Measurements from ENCODE around the gene B4GAT1.
A peak's percentile ranks its signal among the peaks of the same experiment; 100 is the strongest.

Gene B4GAT1

DNA sequence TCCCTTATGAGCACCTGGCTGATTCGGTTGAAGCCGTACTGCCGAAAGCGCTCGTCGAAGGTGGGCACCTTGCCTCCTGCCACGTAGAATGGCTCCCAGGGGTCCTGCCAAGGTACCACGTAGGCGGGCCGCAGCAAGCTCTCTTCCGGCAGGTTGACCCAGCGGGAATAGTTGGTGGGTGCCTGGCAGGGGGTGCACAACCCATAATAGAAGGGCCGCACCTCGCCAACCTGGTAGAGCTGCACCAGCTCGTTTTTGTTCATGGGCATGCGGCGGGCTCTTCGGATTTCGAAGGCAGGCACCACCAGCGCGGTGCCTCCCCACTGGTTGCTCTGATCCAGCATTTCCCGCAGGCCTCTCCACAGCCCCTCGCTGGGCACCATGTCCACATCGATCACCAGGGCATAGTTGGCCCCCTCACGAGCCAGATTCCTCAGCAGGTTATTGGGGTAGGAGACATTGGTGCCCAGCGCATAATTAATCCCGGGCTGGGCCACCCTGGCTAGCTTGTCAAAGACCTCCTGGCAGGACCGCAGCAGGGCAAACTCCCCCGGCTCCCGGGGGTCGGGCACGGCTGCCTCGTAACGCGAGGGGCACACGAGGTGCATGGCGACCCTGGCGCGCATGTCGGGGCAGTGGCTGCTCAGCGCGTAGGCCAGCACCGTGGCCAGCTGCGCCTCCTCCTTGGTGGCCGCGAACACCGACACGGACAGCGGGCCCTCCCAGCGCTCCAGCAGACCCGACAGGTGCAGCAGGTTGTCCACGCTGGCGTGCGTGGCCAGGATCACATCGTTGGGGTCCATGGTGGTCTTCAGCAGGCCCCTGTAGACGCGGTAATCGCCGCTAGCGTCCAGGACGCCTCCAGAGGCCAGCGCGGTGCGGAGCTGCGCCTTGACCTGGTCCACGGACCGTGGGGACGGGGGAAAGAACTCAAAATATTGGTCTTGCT lies 679 bp downstream of the B4GAT1 start:
- no peak for ATAC-seq (replicated peaks)
- DNase-seq = no peak
- Mint-ChIP-seq H3K4me1 (peaks cover 27 to 45% of the 10 kb centered on the region in 2 donors), H3K27me3 (peaks cover 5 to 7% of the 10 kb centered on the region in 2 donors), H3K36me3 (peaks cover 12 to 23% of the 10 kb centered on the region in 2 donors), H3K9me3 (peaks cover 2 to 4% of the 10 kb centered on the region in 2 donors), H3K4me3 (peak overlapping the region; percentile 80 to 82), H3K27ac (peak overlapping the region; percentile 86)

DNA sequence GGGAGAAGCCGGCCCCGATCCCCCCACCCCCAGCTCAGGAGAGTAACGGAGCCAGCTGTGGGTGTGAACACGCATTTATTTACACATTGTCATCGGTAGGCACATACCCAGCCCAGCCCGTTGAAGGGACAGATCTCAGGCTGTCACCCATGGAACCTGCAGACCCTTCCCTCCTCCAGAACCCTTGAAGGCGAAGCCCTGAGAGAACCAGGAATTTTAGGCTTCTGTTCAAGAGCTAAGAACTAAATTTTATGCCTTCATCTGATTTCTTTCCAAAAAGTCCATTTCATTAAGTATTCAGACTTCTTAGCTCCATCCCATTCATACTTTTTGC lies 2.1 kb downstream of the B4GAT1 start:
- Mint-ChIP-seq H3K27ac (peak overlapping the region; percentile 98), H3K4me1 (peaks cover 30 to 50% of the 10 kb centered on the region in 2 donors), H3K9me3 (peaks cover 2 to 4% of the 10 kb centered on the region in 2 donors), H3K4me3 (peak overlapping the region; percentile 94 to 97), H3K27me3 (peaks cover 5 to 7% of the 10 kb centered on the region in 2 donors), H3K36me3 (peaks cover 19 to 34% of the 10 kb centered on the region in 2 donors)
- ATAC-seq (replicated peaks) (peak; percentile 6 to 9), DNase-seq (no peak)

DNA sequence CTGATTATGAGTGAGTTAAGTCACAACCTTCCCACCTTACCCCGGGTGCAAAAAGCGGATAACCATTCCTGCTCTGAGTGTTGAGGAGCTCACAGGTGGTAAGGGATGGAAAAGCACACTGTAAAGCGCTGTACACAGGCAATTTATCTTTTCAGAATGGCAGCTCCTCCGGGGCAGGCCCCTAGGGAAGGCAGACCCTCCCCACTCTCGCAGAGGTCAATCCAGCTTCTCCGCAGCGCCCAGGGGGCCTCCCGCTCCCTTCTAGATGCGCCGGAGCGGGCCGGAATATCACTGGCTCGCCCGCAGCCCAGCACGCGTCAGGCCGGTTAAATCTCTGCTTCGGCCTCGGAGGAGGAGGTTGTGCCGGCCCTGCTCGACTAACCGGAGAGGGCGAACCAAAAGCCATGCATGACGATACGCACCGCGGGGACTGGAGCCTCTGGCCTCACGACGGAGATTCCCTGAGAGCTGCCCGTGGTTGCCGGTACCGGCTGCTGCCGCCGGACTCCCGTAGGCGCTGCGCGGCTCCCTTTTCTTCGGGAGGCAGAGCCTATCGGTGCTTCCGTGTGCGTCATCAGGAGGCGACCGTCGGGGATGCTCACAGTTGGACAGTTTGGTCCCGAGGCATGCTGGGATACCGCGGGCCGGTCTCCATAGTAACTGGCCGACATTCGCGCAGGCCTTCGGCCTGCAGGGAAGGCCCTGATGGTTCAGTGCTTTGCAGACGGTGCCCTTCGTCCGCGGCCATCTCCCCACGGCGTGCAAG lies 2.7 kb downstream of the B4GAT1 start, which contains the start of gene BRMS1:
TSS of gene BRMS1 (minus strand) at position 555 of the 766 bp plus-strand sequence. CDS start 2,870 bp downstream, outside the sequence.
- DNase-seq = peak; percentile 89
- Mint-ChIP-seq H3K27me3 (peaks cover 5 to 7% of the 10 kb centered on the region in 2 donors), H3K9me3 (peaks cover 2 to 4% of the 10 kb centered on the region in 2 donors), H3K4me3 (peak within 1 kb of the TSS; percentile 94 to 97), H3K4me1 (peaks cover 30 to 50% of the 10 kb centered on the region in 2 donors), H3K27ac (peak within 1 kb of the TSS; percentile 98), H3K36me3 (peaks cover 24 to 37% of the 10 kb centered on the region in 2 donors)
- ATAC-seq (replicated peaks) = peak; percentile 82 to 85

DNA sequence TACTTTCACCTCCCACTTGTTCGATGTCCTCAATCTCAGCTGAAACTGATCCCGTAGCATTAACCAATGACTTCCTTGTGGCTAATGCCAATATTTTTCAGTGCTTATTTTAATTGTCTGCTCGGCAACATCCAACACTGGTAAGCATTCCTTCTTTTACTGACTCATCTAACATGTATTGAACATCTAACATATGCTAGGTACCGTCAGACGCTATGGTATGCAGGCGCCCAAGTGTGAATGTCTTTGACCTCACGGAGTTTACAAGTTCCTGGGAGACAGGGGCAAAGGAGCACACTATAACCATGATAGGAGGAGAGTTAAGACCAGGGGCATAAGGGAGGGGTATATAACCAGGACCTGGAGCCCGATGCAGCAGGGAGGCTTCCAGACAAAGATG lies 4.3 kb downstream of the B4GAT1 start:
- Mint-ChIP-seq H3K9me3 (peaks cover 2 to 4% of the 10 kb centered on the region in 2 donors), H3K36me3 (peaks cover 34 to 46% of the 10 kb centered on the region in 2 donors), H3K27ac (peak overlapping the region; percentile 43), H3K4me1 (peaks cover 27 to 43% of the 10 kb centered on the region in 2 donors), H3K27me3 (peaks cover 5 to 6% of the 10 kb centered on the region in 2 donors), H3K4me3 (peak overlapping the region; percentile 52 to 60)
- no peak for ATAC-seq (replicated peaks)
- DNase-seq = no peak

DNA sequence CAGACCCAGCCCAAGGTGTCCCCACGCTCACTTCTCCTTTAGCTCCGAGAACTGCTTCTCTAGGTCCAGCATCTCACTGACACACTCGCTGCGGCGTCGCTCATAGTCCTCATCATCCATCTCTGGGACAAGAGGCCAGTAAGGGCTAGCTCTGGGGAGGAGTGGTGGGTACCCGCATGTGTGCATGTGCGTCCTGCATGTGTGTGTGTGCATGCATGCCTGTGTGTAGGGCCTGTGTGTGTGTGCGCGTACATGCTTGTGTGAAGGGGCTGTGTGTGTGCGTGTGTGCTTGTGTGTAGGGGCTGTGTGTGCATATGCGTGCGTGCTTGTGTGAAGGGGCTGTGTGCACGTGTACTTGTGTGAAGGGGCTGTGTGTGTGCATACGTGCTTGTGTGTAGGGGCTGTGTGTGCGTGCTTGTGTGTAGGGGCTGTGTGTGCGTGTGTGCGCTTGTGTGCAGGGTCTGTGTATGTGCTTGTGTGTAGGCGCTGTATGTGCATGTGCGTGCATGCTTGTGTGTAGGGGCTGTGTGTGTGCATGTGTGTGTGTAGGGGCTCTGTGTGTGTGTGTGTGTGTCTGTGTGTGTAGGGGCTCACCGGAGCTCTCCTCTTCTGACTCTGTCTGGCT lies 5.8 kb downstream of the B4GAT1 start:
- DNase-seq (no peak), ATAC-seq (replicated peaks) (no peak)
- H3K9me3 Mint-ChIP-seq = no peaks in the 10 kb centered on the region
- H3K27ac Mint-ChIP-seq = no peak overlapping the region
- no peak overlapping the region for H3K4me3 Mint-ChIP-seq
- peaks cover 40 to 53% of the 10 kb centered on the region in 2 donors for H3K36me3 Mint-ChIP-seq
- peaks cover 0 to 3% of the 10 kb centered on the region in 2 donors for H3K27me3 Mint-ChIP-seq
- peaks cover 30 to 50% of the 10 kb centered on the region in 2 donors for H3K4me1 Mint-ChIP-seq

DNA sequence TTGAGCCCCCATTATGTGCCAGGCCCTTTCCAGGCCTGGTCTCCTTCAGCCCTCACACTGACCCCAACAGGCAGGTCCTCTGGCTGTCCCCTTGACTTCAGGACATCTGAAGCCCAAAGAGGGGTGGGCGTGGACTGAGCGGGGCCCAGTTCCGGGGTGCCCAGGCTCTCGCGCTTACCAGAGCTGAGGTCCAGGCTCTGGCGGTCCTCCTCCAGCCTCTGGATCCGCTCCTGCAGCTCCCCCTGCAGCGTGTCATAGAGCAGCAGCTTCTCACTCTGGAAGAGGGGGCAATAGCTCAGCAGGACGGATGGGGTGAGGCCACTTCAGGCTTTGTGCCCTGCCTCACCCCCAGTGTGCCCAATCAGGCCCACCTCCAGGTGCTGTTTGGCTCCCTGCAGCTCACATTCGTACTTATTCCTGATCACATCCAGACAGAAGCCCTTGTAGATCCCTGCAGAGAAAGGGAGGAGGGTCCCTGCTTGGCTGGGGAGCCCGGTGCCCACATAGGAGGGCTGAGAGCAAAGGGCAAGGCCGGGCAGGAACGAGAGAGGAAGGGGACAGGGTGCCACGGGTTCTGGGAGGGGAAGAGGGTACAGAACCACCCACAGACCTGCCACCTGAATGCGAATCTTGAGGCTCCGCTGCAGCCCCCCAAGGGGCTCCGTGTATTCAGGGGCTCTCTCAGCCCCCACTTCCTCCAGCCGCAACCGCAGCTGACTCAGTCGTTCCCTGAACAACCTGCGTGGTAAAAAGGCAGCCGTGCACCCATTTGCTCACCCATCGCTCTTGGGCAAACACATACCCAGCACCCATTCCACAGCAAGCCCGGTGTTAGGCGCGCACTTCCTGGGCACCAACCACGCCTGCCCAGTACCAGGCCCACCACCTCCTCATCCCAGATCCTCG lies 6.6 kb downstream of the B4GAT1 start:
- DNase-seq = no peak
- H3K27ac Mint-ChIP-seq = no peak overlapping the region
- H3K36me3 Mint-ChIP-seq = peaks cover 45 to 57% of the 10 kb centered on the region in 2 donors
- H3K4me3 Mint-ChIP-seq = no peak overlapping the region
- H3K4me1 Mint-ChIP-seq = peaks cover 36 to 57% of the 10 kb centered on the region in 2 donors
- H3K9me3 Mint-ChIP-seq = no peaks in the 10 kb centered on the region
- H3K27me3 Mint-ChIP-seq = peaks cover 5 to 10% of the 10 kb centered on the region in 2 donors
- ATAC-seq (replicated peaks) = no peak

DNA sequence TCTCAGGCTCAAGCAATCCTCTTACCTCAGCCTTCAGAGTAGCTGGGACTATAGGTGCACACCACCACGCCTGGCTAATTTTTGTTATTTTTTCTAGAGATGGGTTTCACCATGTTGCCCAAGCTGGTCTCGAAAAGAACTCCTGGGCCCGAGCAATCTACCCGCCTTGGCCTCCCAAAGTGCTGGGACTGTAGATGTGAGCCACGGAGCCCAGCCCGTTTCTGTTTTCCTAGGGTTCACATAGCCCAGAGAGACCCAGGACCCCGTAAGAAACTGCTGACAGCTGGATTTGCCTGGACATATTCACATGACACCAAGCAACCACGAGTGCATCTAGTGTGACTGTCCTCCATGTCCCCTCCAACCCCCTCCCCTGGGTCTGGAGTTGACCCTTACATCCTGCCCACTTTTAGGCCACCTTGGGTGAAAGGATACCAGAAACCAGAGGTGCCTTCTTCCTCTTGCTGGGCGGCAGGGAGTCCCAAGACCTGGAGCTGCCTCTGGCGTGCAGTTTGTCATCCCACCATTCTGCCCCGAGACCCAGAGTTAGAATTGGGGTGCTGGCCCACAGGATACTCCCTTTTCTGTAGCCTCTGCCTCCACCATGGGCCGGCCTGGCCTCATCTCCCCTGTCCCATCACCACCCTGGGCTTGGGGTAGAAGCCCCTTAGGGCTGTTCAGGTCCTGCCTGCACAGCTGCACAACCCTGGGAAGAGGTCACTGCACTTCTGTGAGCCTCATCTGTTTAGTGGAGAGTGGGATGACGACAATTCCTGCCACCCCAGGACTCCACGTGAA lies 7.5 kb downstream of the B4GAT1 start:
- Mint-ChIP-seq H3K4me3 (no peak overlapping the region), H3K27me3 (peaks cover 10 to 18% of the 10 kb centered on the region in 2 donors), H3K4me1 (peaks cover 38 to 62% of the 10 kb centered on the region in 2 donors), H3K9me3 (no peaks in the 10 kb centered on the region), H3K27ac (no peak overlapping the region), H3K36me3 (peaks cover 47 to 57% of the 10 kb centered on the region in 2 donors)
- DNase-seq (no peak), ATAC-seq (replicated peaks) (no peak)

DNA sequence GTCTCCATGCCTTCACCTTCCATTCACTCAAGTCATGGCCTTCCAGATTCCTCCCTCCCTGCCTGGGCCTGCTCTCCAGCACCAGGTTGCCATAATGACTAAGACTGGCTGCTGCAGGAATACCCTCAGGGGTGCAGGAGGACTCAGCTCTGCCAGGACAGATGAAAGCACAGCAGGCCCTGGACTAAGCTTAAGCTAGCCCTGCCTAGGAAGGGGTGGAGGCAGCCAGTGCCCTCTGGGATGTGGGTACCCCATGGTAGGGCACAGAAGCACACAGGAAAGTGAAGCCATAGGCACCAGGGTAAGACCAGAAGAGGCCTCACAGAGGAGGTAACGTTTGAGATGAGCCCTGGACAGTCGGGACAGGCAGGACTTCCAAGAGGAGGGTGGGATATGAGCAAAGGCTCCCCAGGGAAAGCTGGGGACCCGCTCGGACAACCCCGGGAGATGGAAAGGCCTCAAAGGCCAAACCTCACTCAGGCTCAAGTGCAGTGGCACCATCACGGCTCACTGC lies 8.2 kb downstream of the B4GAT1 start:
- no peak overlapping the region for H3K4me3 Mint-ChIP-seq
- H3K27ac Mint-ChIP-seq = peak overlapping the region; percentile 73
- no peak for DNase-seq
- ATAC-seq (replicated peaks) = no peak
- H3K4me1 Mint-ChIP-seq = peaks cover 38 to 57% of the 10 kb centered on the region in 2 donors
- peaks cover 10 to 18% of the 10 kb centered on the region in 2 donors for H3K27me3 Mint-ChIP-seq
- H3K36me3 Mint-ChIP-seq = peaks cover 47 to 57% of the 10 kb centered on the region in 2 donors
- H3K9me3 Mint-ChIP-seq = no peaks in the 10 kb centered on the region

DNA sequence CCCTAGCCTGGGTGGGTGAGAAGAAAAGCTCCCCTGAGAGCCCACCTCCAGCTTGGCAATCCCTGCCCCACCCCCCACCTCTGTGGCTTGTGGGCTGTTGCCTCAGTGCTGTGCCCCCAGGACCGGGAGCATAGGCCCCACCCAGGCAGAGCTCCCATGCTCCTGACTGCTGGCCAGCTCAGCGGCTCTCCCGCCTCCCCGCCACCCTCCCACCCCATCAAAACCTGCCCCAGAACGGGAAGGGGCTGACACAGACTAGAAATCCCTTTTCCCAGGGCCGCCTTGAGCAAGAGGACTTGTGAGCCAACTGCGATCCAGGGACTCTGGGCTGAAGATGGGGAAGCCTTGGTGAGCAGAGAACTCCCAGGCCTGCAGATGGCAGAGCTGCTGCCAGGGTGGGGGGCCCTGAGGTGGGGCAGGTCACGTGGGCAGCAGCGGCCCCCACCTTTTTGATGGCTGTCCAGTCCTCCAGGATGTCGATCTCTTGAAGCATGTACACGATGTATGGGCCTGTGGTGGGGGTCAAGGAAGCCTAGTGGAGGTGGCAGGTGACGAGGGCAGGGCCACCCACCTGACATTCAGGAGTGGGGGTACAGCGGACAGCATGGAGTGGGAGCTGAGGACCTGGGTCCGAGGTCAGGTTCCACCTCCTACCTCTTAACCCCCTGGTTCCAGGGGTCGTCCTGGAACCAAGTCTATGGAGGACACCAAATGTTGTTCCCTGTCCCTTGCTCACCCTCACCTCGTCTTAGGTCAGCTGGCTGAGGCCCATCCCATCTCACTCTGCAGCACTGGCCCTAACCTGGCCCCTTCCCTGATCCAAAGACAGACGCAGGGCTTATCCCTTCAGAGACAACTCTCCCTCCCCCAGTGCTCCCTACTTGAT lies 8.9 kb downstream of the B4GAT1 start:
- H3K27me3 Mint-ChIP-seq = peaks cover 10 to 18% of the 10 kb centered on the region in 2 donors
- no peak for ATAC-seq (replicated peaks)
- H3K36me3 Mint-ChIP-seq = peaks cover 47 to 57% of the 10 kb centered on the region in 2 donors
- H3K9me3 Mint-ChIP-seq = no peaks in the 10 kb centered on the region
- H3K4me1 Mint-ChIP-seq = peaks cover 36 to 50% of the 10 kb centered on the region in 2 donors
- H3K4me3 Mint-ChIP-seq = no peak overlapping the region
- no peak for DNase-seq
- H3K27ac Mint-ChIP-seq = no peak overlapping the region

DNA sequence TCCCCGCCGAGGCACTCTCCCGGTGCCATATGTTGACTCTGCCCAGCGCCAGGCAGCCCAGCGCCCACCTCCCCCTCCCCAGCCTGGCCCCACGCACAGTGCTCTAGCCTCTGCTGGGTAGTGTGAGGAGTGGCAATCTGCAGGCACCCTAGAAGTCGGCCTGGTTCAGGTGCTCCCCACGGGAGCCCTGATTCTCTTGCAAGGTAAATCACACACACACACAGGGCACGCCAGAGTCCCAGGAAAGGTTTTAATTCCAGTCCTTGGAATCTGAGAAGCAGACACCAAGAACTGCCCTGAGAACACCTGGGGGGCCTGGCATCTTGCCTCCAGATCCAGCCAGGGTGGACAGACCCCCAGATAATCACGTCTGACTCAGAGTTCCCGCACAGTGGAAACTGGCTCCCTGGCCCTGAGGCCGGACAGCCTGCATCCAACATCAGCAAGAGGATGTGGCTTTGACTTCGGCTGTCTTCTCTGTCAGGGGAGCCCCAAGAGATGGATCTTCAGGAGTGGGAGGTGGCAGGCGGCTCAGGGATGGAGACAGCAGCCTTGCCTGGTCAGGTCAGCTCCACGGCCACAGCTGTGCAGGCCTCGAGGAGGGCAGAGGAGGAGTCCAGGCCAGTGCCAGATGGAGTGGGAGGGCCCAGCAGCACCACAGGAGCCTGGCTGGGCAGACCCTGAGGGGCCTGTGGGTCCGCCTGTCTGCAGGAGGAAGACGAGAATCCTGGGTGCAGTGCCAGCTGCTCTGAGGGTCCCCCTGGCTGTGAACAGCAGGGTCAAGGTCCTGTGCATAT lies 10.1 kb downstream of the B4GAT1 start:
- Mint-ChIP-seq H3K27ac (peak overlapping the region; percentile 90), H3K36me3 (peaks cover 44 to 45% of the 10 kb centered on the region in 2 donors), H3K4me1 (peaks cover 27 to 41% of the 10 kb centered on the region in 2 donors), H3K27me3 (peaks cover 10 to 18% of the 10 kb centered on the region in 2 donors), H3K4me3 (peak overlapping the region; percentile 62 to 82), H3K9me3 (no peaks in the 10 kb centered on the region)
- DNase-seq = no peak
- ATAC-seq (replicated peaks) = no peak

All from stimulated activated naive B cell treated with anti-CD40 and anti-IgM and Interleukin-4, amounts not matched to agents 10 μg/mL and 1 μg/mL and 100 μg/mL, for 72 hours (primary cell).